ENCODE measurements around the gene HOMER2.

DNA sequence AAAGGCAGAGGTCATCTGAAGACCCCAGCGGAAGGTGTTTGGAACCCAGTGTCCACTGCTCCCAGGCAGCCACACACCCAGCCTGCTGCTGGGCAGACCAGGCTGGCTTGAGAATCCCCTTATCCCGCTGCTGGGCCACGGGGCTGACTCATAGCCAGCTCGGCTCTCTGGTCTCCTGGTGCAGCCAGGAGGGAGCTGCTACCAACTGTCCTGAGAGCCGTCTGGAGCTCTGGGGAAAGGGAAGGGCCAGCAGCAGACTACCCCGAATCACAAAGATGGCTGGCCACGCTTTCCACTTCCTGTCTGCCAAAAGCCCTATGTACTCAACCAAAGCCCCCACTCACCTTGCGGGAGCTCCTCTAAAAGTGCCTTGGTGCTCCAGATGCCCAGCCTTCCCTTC is 104.8 kb downstream of the HOMER2 start:
- TF ChIP-seq POLR2A (IDR thresholded peaks at IDR 0.05) (no peak), CTCF (IDR thresholded peaks at IDR 0.05) (no peak), POLR2AphosphoS5 (IDR thresholded peaks at IDR 0.05) (no peak)

All from prostate gland (tissue), 2 donors.